ENCODE results near the gene CNTN3.

DNA sequence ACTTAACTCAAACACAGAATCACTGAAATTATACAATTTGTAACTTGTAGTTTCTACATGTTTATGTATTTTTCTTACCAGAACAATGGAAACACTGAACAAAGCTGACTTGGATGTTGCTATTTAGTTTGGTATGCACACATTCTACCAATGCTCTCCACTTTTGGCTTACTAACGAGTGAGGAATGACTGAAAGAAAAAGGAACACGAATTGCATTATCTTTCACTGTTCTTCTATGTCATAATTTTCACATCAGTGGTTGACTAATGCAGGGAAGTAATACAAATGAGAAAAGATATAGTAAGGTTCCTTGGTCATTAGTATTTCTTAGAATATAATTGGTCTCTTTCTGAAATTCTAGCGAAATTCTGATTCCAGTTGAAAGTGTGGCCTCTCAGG, 9.8 kb upstream of the CNTN3 start:
- TF ChIP-seq, protein P1, sequence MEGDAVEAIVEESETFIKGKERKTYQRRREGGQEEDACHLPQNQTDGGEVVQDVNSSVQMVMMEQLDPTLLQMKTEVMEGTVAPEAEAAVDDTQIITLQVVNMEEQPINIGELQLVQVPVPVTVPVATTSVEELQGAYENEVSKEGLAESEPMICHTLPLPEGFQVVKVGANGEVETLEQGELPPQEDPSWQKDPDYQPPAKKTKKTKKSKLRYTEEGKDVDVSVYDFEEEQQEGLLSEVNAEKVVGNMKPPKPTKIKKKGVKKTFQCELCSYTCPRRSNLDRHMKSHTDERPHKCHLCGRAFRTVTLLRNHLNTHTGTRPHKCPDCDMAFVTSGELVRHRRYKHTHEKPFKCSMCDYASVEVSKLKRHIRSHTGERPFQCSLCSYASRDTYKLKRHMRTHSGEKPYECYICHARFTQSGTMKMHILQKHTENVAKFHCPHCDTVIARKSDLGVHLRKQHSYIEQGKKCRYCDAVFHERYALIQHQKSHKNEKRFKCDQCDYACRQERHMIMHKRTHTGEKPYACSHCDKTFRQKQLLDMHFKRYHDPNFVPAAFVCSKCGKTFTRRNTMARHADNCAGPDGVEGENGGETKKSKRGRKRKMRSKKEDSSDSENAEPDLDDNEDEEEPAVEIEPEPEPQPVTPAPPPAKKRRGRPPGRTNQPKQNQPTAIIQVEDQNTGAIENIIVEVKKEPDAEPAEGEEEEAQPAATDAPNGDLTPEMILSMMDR (IDR thresholded peaks at IDR 0.05): no peak
- TF ChIP-seq POLR2AphosphoS5 (IDR thresholded peaks at IDR 0.05): no peak
- TF ChIP-seq POLR2A (IDR thresholded peaks at IDR 0.05): no peak
- TF ChIP-seq EP300 (IDR thresholded peaks at IDR 0.05): no peak
